Epithelial cell of proximal tubule (primary cell): Measurements from ENCODE around the gene RETN. TPM values are rescaled to one million over a fixed set of nuclear protein-coding genes. Genes with fewer than 3 reads are reported as not detected.

Source experiments
- DNase-seq: peaks from one replicate; pipeline ENCODE4 v3.0.0-alpha.2; 2011; ENCODE audit warnings: low read depth
- H3K4me3 ChIP-seq: 2 replicates; pipeline ENCODE4 v1.5.1; 2011; ENCODE audit warnings: low read depth, mild to moderate bottlenecking, low read length
- CTCF ChIP-seq: conservative IDR thresholded peaks from 2 replicates; pipeline ENCODE4 v1.5.1; 2012; ENCODE audit warnings: low read depth, mild to moderate bottlenecking, low read length
- total RNA-seq: library from RNA; depleted of rRNA; stranded (reverse); fragments of >200 nt; gene quantifications from 2 replicates; pipeline ENCODE4 v1.2.3, GENCODE V29; 2015

The RETN gene
- total RNA-seq, 1 donor from 2014 or later: not detected

- no peak for DNase-seq
These were observed 16.7 kb upstream of the RETN start for GRCh38 chr19:7652061-7652641.

GRCh38 chr19:7654401-7654800, 14.4 kb upstream of the RETN start:
- H3K4me3 ChIP-seq: no peak overlapping the region
- TF ChIP-seq CTCF: no peak
- DNase-seq: no peak

More at GRCh38 chr19:7652061-7652641, 16.7 kb upstream of the RETN start:
- TF ChIP-seq CTCF: peak; percentile 96
- H3K4me3 ChIP-seq: peak overlapping the region; percentile 38

GRCh38 chr19:7655581-7655980, 13.3 kb upstream of the RETN start:
- DNase-seq: no peak
- no peak for TF ChIP-seq CTCF
- H3K4me3 ChIP-seq: no peak overlapping the region

GRCh38 chr19:7657131-7657751, 11.6 kb upstream of the RETN start:
- no peak for TF ChIP-seq CTCF
- no peak overlapping the region for H3K4me3 ChIP-seq
- DNase-seq: no peak

- no peak for TF ChIP-seq CTCF
- no peak for DNase-seq
- H3K4me3 ChIP-seq: no peak overlapping the region
These were observed 10.6 kb upstream of the RETN start for GRCh38 chr19:7658219-7658686.

GRCh38 chr19:7661744-7662538, 6.9 kb upstream of the RETN start:
- DNase-seq: no peak
- no peak for TF ChIP-seq CTCF
- no peak overlapping the region for H3K4me3 ChIP-seq
